ENCODE measurements around the gene THAP7.

The THAP7 gene

DNA sequence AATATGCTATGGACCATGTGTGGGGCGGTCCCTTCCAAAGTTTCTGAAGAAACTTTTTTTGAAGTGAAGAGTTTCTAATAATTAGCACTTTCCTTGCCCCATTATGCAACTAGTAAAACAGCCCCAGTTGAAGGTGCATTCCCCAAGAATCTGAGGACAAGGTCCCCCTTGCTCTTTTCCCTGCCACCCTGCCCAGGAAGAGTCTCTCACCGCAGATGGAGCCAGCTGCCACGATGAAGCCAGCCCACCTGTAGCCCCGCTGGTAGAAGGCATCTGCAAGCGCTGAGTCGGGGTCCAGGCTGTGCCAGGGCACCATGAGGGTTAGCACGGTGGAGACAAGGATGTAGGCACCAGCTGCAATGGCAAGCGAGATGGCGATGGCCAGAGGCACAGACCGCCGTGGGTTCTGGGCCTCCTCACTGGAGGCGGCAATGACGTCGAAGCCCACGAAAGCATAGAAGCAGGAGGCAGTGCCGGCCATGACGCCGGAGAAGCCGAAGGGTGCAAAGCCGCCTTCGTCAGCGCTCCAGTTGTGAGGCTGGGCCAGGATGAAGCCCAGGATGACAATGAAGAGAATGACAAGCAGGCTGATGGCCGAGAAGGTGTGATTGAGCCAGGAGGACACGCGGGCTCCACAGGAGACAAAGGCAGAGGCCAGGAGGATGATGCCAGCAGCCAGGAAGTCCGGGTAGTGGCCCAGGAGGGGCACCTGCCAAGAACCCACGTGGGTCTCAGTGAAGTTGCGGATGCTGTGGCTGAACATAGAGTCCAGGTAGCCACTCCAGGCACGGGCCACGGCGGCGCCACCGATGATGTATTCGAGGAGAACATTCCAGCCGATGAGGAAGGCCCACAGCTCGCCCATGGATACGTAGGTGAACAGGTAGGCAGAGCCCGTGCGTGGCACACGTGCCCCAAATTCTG, 29.0 kb upstream of the THAP7 start:
- DNase-seq (ENCODE audit: low read depth): no peak

DNA sequence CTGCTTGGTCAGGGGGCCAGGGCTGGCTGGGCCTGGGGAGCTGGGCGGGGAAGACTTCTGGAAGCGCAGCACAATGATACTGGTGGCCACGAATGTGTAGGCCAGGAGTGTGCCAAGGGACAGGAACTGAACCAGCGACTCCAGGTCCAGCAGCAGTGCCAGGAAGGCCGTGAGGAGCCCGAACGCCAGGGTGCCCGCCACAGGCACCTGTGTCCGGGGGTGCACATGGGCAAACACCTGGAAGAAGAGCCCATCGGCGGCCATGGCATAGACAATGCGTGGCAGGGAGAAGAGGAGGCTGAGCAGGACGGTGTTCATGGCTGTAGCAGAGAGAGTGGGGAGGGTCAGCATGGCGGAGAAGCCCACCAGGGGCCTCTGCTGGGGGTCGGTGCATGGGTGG, 28.1 kb upstream of the THAP7 start:
- no peak for DNase-seq (ENCODE audit: low read depth)

DNA sequence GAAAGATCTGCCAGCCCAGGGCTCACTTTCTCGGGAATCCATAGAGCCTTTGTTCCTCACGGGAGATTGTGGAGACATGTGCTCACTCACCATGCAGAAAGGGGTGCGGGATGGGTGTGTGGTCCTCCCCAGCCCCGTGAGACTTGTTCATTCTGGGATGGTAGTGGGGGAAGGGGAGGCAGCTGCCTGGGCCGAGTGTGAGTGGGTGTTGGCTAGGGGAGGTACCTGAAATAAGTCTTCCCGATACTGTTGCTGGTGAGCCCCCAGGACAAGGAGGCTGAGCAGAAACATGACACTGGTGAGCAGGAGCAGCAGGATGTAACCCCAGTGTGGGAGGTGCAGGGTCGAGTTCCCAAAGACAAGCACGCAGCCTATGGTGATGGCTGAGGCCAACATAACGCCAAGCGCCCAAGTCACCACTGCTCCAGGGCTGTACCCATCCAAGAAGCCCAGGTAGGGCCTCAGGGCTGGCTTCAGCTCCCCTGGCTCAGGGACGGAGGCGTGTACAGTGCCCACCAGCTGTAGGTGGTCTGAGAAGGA, 27.6 kb upstream of the THAP7 start:
- DNase-seq (ENCODE audit: low read depth): no peak

DNA sequence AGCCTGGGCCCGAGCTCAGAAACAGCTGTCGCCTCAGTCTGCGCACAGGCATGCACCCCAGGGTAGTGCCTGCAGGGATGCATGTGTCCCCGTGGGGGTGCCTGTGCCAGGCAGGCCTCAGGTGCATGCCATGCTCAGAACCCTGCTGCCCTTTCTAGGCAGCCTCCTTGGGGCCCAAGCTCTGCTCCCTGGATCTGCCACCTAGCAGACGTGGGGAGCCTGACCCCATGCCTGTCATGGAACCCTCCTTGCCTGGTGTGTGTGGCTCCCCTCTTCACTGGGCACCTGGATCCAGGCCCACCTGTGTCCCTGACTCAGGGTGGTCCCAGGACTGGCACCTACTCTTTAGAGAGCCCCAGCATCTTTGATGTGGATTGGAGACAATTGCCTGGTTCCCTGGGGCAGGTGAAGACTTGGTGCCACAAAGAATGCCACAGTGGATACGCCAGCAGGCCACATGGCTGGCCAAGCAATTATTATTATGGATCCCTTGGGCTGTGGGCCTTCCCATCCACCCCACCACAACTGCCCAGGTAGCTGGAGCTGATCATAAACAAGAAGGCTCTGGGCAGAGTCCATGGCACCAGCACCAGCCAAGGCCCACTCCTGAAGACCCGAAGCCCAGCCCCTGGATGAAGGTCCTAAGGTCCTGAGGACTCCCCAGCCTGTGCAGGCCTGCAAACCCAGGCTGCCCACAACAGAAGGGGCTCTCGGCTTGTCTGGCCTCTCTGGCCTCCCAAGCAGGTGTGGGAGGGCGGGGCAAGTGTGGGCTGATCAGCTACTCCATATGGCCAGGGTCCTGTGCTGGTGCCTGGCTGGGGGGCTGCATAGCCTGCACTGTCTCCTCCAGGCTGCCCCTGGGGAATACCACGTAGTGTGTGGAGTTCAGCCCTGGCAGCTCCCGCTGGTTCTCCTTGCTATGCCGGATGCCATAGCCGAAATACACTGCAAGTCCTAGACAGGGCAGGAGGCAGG, 26.6 kb upstream of the THAP7 start:
- no peak for DNase-seq (ENCODE audit: low read depth)

DNA sequence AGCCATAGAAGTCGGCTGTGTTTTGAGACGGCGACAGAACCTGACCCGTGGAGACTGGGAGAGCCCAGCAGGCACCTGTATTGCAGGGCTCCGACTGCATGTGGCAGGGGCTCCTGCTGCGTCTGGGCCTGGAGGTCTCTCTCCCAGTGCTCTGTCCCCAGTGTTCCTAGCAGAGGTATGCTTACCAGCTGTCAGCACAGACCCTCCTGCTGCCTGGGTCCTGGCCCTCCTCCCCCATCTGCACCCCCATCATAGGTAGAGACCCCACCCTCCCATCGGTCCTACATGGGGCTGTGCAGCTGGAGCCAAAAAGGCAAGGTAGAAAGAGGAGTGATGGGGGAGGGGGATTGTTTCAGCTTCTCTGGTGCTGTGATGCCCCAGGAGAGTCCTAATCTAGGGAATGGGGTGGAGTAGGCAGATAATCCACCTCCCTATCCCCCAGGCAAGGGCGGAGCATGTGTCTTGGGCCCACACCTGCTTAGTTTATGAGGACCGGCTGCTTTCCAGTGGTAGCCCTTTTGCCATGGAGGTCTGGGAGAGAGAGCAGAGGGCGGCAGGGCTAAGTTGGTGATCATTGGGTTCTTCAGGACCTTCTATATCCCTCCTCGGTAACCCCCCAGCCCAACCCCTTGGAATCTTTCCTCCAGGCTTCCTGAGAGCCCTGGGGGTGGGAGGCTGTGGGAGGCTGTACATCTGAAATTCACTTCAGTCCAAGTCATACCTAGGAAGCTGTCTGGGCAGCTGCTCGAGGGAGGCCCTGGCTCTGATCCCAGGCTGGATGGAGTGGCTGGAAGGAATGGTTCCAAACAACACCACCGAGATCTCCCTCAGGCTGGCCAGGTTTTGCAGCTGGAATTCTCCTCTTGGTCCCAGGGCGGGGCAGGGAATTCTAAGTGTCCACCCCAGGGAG, 25.1 kb upstream of the THAP7 start:
- DNase-seq (ENCODE audit: low read depth): no peak

DNA sequence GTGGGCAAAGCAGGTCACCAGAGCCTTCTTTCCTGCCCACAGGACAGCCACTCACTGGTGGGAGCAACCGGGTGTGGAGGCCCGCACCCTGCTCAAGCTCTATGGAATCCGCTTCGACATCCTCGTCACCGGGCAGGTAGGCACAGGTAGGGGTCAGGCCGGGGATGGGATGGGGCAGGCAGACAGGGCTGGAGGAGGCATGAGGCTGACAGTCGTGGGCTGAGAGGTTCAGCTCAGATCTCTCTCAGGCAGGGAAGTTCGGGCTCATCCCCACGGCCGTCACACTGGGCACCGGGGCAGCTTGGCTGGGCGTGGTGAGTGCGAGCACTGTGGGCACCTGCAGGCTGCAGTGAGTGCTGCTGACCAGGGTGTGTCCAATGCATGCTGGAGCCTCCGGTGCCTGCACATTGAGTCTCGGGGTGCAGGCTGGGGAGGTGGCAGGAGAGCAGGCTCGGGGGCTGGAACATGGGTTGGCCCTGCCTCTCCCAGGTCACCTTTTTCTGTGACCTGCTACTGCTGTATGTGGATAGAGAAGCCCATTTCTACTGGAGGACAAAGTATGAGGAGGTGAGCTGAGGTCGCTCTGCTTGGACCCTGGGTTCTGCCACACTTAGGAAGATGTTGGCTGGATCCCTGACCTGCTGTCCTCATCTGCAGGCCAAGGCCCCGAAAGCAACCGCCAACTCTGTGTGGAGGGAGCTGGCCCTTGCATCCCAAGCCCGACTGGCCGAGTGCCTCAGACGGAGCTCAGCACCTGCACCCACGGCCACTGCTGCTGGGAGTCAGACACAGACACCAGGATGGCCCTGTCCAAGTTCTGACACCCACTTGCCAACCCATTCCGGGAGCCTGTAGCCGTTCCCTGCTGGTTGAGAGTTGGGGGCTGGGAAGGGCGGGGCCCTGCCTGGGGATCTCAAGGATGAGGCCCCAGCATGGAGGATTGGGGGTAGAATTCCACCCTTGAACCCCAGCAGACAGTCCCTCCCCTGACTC, 24.1 kb upstream of the THAP7 start:
- no peak for DNase-seq (ENCODE audit: low read depth)

DNA sequence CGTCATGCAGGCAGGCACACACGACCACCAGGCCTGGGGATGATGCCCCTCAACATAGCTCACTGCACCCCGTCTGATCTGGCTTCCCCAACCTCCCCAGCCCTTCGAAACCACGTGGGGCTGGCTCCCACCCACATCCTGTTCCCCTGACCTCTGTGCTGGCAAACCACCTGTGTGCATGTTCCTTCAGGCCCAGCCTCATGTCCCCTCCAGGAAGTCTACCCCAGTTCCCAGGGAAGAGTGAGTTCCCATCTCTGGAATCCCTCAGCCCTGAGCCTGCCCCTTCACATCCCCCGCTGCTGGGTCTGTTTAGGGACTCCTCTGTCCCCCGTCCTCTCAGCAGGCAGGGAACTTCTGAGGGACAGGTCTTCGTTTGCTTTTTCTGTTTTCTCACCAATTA, 23.3 kb upstream of the THAP7 start:
- DNase-seq (ENCODE audit: low read depth): no peak

DNA sequence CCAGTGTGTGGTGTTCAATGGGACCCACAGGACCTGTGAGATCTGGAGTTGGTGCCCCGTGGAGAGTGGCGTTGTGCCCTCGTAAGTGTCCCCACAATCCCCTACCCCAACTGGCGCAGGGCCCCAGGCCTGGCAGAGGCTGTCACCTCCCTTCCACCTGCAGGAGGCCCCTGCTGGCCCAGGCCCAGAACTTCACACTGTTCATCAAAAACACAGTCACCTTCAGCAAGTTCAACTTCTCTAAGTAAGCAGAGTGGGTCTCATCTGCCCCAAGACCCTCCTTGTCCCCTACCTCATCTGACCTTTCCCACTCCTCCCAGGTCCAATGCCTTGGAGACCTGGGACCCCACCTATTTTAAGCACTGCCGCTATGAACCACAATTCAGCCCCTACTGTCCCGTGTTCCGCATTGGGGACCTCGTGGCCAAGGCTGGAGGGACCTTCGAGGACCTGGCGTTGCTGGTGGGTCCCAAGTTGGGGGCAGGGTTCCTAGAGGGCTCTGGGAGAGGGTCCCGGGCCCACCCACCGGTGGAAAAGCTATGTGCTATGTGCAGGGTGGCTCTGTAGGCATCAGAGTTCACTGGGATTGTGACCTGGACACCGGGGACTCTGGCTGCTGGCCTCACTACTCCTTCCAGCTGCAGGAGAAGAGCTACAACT, 21.2 kb upstream of the THAP7 start:
- no peak for DNase-seq (ENCODE audit: low read depth)

DNA sequence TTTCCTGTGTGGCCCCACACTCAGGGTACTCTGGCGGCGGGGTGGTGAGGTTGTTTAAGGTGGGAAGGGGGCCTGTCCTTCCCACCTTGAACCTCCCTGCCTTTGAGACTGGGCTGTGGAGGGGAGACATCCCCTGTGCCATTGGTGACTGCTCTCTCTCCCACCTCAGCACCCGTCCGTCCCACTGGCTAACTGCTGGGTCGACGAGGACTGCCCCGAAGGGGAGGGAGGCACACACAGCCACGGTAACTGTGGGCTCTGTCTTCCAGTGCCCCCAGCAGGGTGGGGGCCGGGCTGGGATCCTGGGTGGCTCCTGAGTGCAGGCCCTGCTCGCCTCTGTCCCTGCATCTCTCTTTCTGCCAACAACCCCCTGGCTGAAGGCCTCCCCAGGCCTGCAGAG, 20.6 kb upstream of the THAP7 start:
- no peak for DNase-seq (ENCODE audit: low read depth)

DNA sequence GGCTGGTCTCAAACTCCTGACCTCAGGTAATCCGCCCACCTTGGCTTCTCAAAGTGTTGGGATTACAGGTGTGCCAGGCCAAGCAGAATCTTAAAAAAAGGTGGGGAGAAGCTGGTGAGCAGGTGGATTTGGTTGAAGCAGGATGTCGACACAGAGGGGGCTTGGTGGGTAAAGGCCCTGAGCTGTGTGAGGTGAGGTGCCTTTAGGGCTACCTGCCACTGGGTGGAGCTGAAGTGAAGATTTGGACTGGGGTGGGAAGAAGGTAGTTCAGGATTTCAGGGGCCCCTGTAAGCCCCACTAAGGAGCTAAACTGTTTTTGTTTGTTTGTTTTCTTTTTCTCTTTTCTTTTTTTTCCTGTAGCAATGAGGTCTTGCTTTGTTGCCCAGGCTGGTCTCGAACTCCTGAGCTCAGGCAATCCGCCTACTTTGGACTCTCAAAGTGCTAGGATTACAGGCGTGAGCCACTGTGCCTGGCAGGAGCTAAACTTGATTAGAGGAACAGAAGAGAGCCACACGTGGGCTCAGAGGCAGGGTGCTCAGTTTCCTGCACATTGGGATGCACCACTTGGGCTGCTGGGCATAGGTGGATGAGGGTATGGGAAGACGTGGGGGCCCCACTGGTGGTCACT, 19.0 kb upstream of the THAP7 start:
- no peak for DNase-seq (ENCODE audit: low read depth)

DNA sequence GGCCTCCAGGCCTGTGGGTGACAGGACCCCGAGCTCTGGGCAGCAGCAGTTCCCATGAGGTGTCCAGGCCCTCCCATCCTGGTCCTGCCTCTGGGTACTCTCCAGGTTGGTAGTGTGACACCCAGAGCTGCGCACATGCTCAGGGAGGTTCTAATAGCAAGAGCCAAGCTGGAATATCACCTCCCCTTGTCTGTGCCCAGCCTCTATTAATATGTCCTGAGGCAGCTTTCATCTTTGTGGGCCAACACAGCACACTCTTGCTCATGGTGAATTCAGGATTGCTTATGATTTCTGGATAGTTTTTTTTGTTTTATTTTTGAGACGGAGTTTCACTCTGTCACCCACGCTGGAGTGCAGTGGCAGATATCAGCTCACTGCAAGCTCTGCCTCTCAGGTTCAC, 16.4 kb upstream of the THAP7 start:
- no peak for DNase-seq (ENCODE audit: low read depth)

DNA sequence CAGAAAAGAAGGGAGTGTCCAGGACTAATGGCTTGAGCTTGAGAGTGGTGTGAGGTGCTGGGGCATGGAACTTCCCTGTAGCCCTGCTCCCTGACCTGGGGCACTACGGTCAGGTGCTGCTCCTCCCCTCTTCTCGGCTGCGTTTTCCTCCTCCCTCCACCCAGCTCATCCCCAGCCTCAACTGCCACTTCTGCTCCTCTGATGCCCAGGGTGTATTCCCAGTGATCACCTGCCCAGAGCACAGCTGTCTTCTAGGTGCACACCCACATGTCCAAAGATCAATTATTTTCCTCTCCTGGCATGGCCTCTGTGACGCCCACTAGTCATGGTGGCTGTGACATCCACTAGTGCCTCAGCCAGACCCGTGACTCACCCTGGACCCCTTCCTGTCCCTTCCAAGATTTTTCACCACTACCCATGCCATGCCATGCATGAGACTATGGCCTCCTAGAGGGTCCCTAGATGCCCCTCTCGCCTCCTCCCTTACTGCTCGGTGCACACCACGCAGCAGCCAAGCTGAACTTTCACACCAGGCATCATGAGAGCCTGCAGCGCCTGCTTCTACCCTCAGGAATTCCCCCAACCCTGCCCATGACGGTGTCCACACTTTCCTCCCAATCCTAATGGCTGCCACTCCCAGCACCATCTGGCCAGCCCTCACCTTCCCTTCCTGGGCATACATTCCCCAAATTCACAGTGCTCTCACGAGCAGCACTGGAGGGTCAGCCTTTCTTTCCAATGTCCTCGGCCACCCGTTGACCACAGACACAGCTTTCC, 14.9 kb upstream of the THAP7 start:
- no peak for DNase-seq (ENCODE audit: low read depth)

DNA sequence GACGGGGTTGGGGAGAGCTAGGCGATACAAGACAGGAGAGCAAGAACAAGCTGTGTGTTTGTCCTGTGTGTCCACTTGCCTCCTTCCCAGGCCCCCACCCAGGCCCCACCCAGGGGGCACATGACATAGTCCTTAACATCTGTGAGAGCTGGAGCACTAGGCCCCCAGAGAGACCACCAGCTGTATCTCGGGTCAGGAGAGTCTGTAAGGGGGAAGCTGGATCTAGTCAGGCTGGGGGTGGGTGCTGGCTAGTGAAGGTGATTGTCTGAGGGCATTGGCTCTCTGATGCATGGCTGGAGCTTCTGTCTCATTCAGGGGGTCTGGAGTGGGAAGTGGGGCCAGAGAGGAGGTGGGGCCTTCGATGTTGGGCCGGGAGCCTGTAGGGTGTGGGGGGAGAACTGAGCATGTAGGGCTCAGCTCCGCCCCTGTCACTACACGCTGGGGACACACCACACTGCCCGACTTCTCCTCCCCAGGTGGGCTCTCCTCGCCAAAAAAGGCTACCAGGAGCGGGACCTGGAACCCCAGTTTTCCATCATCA, 13.6 kb upstream of the THAP7 start:
- no peak for DNase-seq (ENCODE audit: low read depth)

DNA sequence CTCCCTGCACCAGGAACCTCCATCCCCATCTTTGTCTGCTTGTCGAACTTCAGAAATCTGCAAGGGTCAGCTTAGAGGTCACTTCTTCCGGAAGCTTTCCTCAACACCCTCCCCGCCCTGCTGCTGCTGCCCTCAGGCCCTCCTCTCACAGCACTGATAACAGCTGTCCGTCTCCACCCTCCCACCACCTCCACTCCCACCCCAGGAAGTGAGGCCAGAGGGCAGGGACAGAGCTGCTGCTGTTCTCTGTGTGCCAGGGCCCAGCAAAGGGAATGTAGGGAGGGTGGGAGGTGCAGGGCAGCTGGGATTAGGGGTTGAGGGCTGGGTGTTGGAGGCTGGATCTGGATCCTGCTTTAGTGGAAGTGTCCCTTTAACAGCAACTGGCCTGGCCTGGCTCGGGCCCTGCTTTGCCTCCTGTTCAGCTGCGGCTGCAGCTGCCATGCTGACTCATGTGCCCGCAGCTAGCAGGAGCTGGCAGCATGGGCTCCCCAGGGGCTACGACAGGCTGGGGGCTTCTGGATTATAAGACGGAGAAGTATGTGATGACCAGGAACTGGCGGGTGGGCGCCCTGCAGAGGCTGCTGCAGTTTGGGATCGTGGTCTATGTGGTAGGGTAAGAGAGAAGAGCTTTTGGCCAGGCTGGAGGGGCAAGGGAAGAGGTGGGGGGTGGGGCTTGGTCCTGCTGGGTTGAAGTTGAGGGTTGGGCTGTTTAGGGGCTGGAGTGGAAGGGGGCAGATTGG, 13.0 kb upstream of the THAP7 start, which contains the start of gene P2RX6:
Gene P2RX6, plus strand, starts transcription at position 440 of the 740 bp plus-strand sequence. Its CDS starts 10 bp downstream, at position 450.
- DNase-seq (ENCODE audit: low read depth): no peak

DNA sequence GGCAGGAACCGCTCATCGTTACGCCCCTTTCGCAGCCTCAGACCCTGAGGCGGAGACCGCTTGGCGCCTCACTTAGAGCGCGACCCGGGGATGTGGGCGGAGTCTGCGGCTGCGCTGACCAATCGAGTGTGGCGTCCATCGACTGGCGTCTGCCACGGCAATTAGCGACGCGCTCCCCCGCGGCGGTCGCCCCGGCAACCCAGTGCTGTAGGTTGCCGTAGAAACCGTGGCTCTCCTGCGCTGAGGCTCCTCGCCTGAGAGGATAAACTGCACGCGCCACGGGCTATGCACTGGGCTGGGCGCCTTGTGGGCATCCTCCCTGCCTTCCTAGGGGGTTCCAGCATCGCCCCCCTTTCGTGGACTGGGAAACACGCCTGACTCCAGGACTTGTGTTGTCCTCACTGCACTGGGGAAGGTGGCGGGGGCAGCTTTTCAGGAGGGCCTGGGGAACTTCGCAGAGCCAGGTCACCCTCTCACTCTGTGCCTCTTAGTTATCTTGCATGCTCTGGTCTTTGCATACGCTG, 12.3 kb upstream of the THAP7 start:
- DNase-seq (ENCODE audit: low read depth): peak; percentile 53

DNA sequence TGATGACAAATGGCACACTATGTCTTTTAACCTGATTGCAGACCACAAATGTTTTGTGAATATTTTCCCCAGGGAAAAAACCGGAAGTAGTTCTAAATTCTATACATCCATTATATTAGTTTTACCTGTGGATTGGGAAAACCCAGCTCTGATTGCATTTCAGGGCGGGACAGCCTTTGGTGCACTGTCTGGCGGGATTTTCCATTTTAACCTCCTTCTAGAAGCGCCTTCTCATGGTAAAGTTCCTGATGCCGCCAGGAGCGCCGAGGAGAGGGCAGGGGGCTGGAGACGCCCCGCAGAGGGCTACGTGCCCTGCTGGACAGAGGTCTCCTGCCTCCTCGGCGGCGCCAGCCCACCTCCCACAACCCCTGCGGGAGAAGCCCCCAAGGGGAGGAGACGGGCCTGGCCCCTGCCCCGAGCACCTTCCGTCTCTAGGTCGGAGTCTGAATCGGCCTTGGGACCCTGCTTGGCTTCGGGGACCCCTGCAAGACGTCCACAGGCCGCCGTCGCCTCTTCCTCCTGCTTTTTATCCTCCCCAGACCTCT, 11.8 kb upstream of the THAP7 start:
- DNase-seq (ENCODE audit: low read depth): no peak

Data from stimulated activated CD8-positive, alpha-beta memory T cell treated with anti-CD3 and anti-CD28 coated beads, Interleukin-15, amount 100 ng/mL, for 1 hour (primary cell).